Measurements from ENCODE around the gene SMKR1. TPM values are rescaled to one million over a fixed set of nuclear protein-coding genes. Genes with fewer than 3 reads are reported as not detected.
"Not testable (repeated sequence)": the region's sequence is repeated elsewhere in the genome, so short reads cannot be mapped to it uniquely, and the experiment has no call there.

Gene SMKR1
- polyA plus RNA-seq, 3 donors = not detected

GRCh38 chr7:129523924-129524323 lies 21.6 kb downstream of the SMKR1 start:
- intact Hi-C loops (cut with micrococcal nuclease) = no loop called here
- no peaks in the 10 kb centered on the region for H3K9me3 ChIP-seq (replicated peaks in 1 of 2; ENCODE audit: control insufficient read depth in 1 of 2, insufficient read depth in 1 of 2, low read length in 2 of 2)
- H3K27me3 ChIP-seq (ENCODE audit: control insufficient read depth in 2 of 2, insufficient read depth in 2 of 2, low read length in 2 of 2) = peaks cover 0 to 5% of the 10 kb centered on the region in 2 donors
- no peak for TF ChIP-seq CTCF (IDR thresholded peaks at IDR 0.05)
- no peak overlapping the region for H2AFZ ChIP-seq (ENCODE audit: insufficient read depth, low read depth, low read length, poor library complexity, severe bottlenecking)
- Mint-ChIP-seq H3K9me3 (peaks cover 0 to 2% (median 0%) of the 10 kb centered on the region in 7 donors), H3K27ac (no peak overlapping the region), H3K36me3 (no peaks in the 10 kb centered on the region), H3K4me1 (peaks cover 21% of the 10 kb centered on the region), H3K27me3 (ENCODE audit: low read depth in 3 of 3) (peaks cover 10 to 21% (median 12%) of the 10 kb centered on the region in 3 donors), H3K4me3 (no peak overlapping the region)
- no CpG with 5 or more reads among the region's 3 CpGs for WGBS (ENCODE audit: insufficient coverage)
- no peak overlapping the region for H3K4me3 ChIP-seq (replicated peaks in 1 of 3; ENCODE audit: low read depth in 2 of 3, low read length in 3 of 3)
- no peak overlapping the region for H3K9ac ChIP-seq (ENCODE audit: insufficient read depth, low read length, poor library complexity, severe bottlenecking)
- peaks cover 10 to 20% of the 10 kb centered on the region in 2 donors for H3K4me1 ChIP-seq (ENCODE audit: control insufficient read depth in 1 of 2, insufficient read depth in 2 of 2, low read length in 2 of 2)
- no peaks in the 10 kb centered on the region for H4K20me1 ChIP-seq (ENCODE audit: insufficient read depth, low read length)
- no peaks in the 10 kb centered on the region for H3K36me3 ChIP-seq (replicated peaks in 1 of 2; ENCODE audit: control insufficient read depth in 1 of 2, insufficient read depth in 2 of 2, low read length in 2 of 2)
- no peak overlapping the region for H3K4me2 ChIP-seq (replicated peaks; ENCODE audit: extremely low read depth, low read length, poor library complexity, severe bottlenecking)
- DNase-seq = no peak
- no peaks in the 10 kb centered on the region for H3K79me2 ChIP-seq (ENCODE audit: insufficient read depth, low read length)
- H3K27ac ChIP-seq (ENCODE audit: low read depth in 1 of 2, low read length in 2 of 2) = no peak overlapping the region

GRCh38 chr7:129524405-129524804 lies 22.1 kb downstream of the SMKR1 start:
- H3K27me3 ChIP-seq (ENCODE audit: control insufficient read depth in 2 of 2, insufficient read depth in 2 of 2, low read length in 2 of 2); intact Hi-C loops (cut with micrococcal nuclease); H2AFZ ChIP-seq (ENCODE audit: insufficient read depth, low read depth, low read length, poor library complexity, severe bottlenecking); H3K4me3 ChIP-seq (replicated peaks in 1 of 3; ENCODE audit: low read depth in 2 of 3, low read length in 3 of 3); H3K9me3 Mint-ChIP-seq; H3K36me3 Mint-ChIP-seq; H3K9me3 ChIP-seq (replicated peaks in 1 of 2; ENCODE audit: control insufficient read depth in 1 of 2, insufficient read depth in 1 of 2, low read length in 2 of 2); H3K79me2 ChIP-seq (ENCODE audit: insufficient read depth, low read length); H3K27ac ChIP-seq (ENCODE audit: low read depth in 1 of 2, low read length in 2 of 2); H3K9ac ChIP-seq (ENCODE audit: insufficient read depth, low read length, poor library complexity, severe bottlenecking); H3K4me2 ChIP-seq (replicated peaks; ENCODE audit: extremely low read depth, low read length, poor library complexity, severe bottlenecking); H3K4me3 Mint-ChIP-seq; H3K36me3 ChIP-seq (replicated peaks in 1 of 2; ENCODE audit: control insufficient read depth in 1 of 2, insufficient read depth in 2 of 2, low read length in 2 of 2); H4K20me1 ChIP-seq (ENCODE audit: insufficient read depth, low read length): not testable (repeated sequence)
- peak overlapping the region in 4 of 7 donors; percentile 42 to 85 (median 64) for H3K27ac Mint-ChIP-seq
- peaks cover 10 to 21% (median 12%) of the 10 kb centered on the region in 3 donors for H3K27me3 Mint-ChIP-seq (ENCODE audit: low read depth in 3 of 3)
- WGBS (ENCODE audit: insufficient coverage) = 40% methylated on average over 1 of the region's 2 CpGs
- peaks cover 10 to 20% of the 10 kb centered on the region in 2 donors for H3K4me1 ChIP-seq (ENCODE audit: control insufficient read depth in 1 of 2, insufficient read depth in 2 of 2, low read length in 2 of 2)
- DNase-seq = peak in 2 of 3 donors; percentile 18 to 41
- H3K4me1 Mint-ChIP-seq = peaks cover 21% of the 10 kb centered on the region
